H1 (cell line): ENCODE results near the gene RNF224. TPM values are rescaled to one million over a fixed set of nuclear protein-coding genes. Genes with fewer than 3 reads are reported as not detected.

Source experiments
- ATF2 ChIP-seq: IDR thresholded peaks from 2 replicates; pipeline ENCODE4 v1.6.1; 2012; ENCODE audit warnings: low read length, inconsistent platforms
- CEBPB ChIP-seq: IDR thresholded peaks from 2 replicates; pipeline ENCODE4 v1.6.1; 2012; ENCODE audit warnings: low read depth, low read length
- CHD2 ChIP-seq: IDR thresholded peaks from 2 replicates; pipeline ENCODE4 v1.6.1; 2012; ENCODE audit warnings: low read length, improper control_type of control experiment
- FOSL1 ChIP-seq: IDR thresholded peaks from 2 replicates; pipeline ENCODE4 v1.6.1; 2011; ENCODE audit warnings: mild to moderate bottlenecking, low read depth, low read length, moderate library complexity; ENCODE audit not compliant: insufficient read depth
- JUND ChIP-seq: IDR thresholded peaks from 2 replicates; pipeline ENCODE4 v1.6.1; 2011; ENCODE audit warnings: mild to moderate bottlenecking, improper control_type of control experiment, low read length
- KDM5A ChIP-seq: fragments of 200-600 bp; IDR thresholded peaks from 2 replicates; pipeline ENCODE4 v1.7.1; 2012; ENCODE audit warnings: mild to moderate bottlenecking, low read length, inconsistent platforms, mixed read lengths
- POLR2AphosphoS5 ChIP-seq: IDR thresholded peaks from 2 replicates; pipeline ENCODE4 v1.6.1; 2011; ENCODE audit warnings: low read depth, low read length
- polyA plus RNA-seq, 7 experiments: library from polyadenylated mRNA; depleted of rRNA in 3 of 7; stranded (reverse) in 5 of 7; unstranded in 2 of 7; fragments of >200 nt in 5 of 7; fragments of 200-250 nt in 2 of 7; gene quantifications; 1 replicate in 5 of 7; 2 replicates in 1 of 7; 4 replicates in 1 of 7; pipeline versions ENCODE4 v1.2.1 to v1.2.3, GENCODE V29; 2011 to 2013; ENCODE audit warnings: missing spikeins in 2 of 7, mixed read lengths in 2 of 7
- total RNA-seq: library from RNA; stranded (reverse); fragmentation: NEBNext Ultra II Directional; extraction: Animal tissue kit (Norgen Biotek cat#: 25700); gene quantifications from 2 replicates; pipeline ENCODE4 v1.2.1, GENCODE V29; 2021

Gene RNF224
- total and polyA plus RNA-seq, 2 of the 8 experiments (the other 6 are each of a cell fraction or from before 2014, with no cell fraction given), result 0.24 TPM; not detected in 1

GRCh38 chr9:137266585-137267453 is 39.5 kb downstream of the RNF224 start (continued):
- TF ChIP-seq ATF2, result no peak
- TF ChIP-seq POLR2AphosphoS5, result no peak
- TF ChIP-seq JUND, result no peak
- no peak for TF ChIP-seq KDM5A
- TF ChIP-seq CHD2, result no peak
- no peak for TF ChIP-seq FOSL1
- no peak for TF ChIP-seq CEBPB
